Esophagus muscularis mucosa (tissue), 4 donors: ENCODE measurements around the gene KRT7. TPM values are rescaled to one million over a fixed set of nuclear protein-coding genes. Genes with fewer than 3 reads are reported as not detected.

ENCODE experiments used
- DNase-seq: peaks from one replicate; pipeline ENCODE4 v3.0.0-alpha.2; 2017; ENCODE audit errors: extremely low spot score
- H3K27ac ChIP-seq, 4 donors: fragments of 200-600 bp; sonication (generic); replicated peaks in 1 of 4; 1 replicate in 3 of 4; 2 replicates in 1 of 4; pipeline ENCODE4 v1.5.1; 2016 to 2019; ENCODE audit warnings: mild to moderate bottlenecking in 1 of 4
- H3K27me3 ChIP-seq, 4 donors: fragments of 200-600 bp; sonication (generic); one replicate each; pipeline versions ENCODE4 v1.5.1 to v1.6.0; 2016 to 2019
- H3K36me3 ChIP-seq, 4 donors: fragments of 200-600 bp; sonication (generic); one replicate each; pipeline ENCODE4 v1.5.1; 2016 to 2019
- H3K4me1 ChIP-seq, 4 donors: fragments of 200-600 bp; sonication (generic); one replicate each; pipeline ENCODE4 v1.5.1; 2016 to 2019
- H3K4me3 ChIP-seq, 4 donors: fragments of 200-600 bp; sonication (generic); 1 replicate in 2 of 4; 2 replicates in 2 of 4; pipeline ENCODE4 v1.5.1; 2016 to 2019; ENCODE audit warnings: mild to moderate bottlenecking in 4 of 4, moderate library complexity in 1 of 4
- H3K9me3 ChIP-seq, 4 donors: fragments of 200-600 bp; sonication (generic); 1 replicate in 3 of 4; 2 replicates in 1 of 4; pipeline ENCODE4 v1.5.1; 2016 to 2019
- EP300 ChIP-seq: sonication (generic); formaldehyde crosslinking; IDR thresholded peaks from one replicate; pipeline ENCODE4 v1.6.1; 2017; ENCODE audit warnings: antibody characterized with exemption
- POLR2A ChIP-seq: fragments of 450-650 bp; IDR thresholded peaks from one replicate; pipeline ENCODE4 v1.6.1; 2017; ENCODE audit warnings: antibody characterized with exemption, moderate library complexity, mild to moderate bottlenecking, low read depth
- POLR2AphosphoS5 ChIP-seq, 2 donors: sonication (generic); formaldehyde crosslinking; IDR thresholded peaks; one replicate each; pipeline ENCODE4 v1.6.1; 2017; ENCODE audit warnings: antibody characterized with exemption in 2 of 2
- WGBS: methylation state at CpG from one replicate; pipeline ENCODE4 v1.1.5; 2018; 5-methylcytosine and 5-hydroxymethylcytosine counted together
- intact Hi-C: fragments of 100-400 bp; cut with DNase I; formaldehyde crosslinking; loops from one replicate; pipeline ENCODE4 v1.15.1; 2023
- total RNA-seq, 4 donors: library from RNA; depleted of rRNA; stranded (reverse); fragments of >200 nt; gene quantifications; one replicate each; pipeline versions ENCODE4 v1.1.0 to v1.2.1, GENCODE V29; 2016
- TF ChIP-seq, protein P1 (sequence below), 3 experiments: fragments of 200-600 bp in 2 of 3; fragments of 450-650 bp in 1 of 3; sonication (generic) in 2 of 3; IDR thresholded peaks; one replicate each; pipeline ENCODE4 v1.5.1; 2017 to 2019; ENCODE audit warnings: antibody characterized with exemption in 3 of 3, mild to moderate bottlenecking in 2 of 3, moderate library complexity in 1 of 3

Gene KRT7
- total RNA-seq, 4 donors from 2014 or later, result 0.83 to 8.4 (median 4.5) TPM

DNA sequence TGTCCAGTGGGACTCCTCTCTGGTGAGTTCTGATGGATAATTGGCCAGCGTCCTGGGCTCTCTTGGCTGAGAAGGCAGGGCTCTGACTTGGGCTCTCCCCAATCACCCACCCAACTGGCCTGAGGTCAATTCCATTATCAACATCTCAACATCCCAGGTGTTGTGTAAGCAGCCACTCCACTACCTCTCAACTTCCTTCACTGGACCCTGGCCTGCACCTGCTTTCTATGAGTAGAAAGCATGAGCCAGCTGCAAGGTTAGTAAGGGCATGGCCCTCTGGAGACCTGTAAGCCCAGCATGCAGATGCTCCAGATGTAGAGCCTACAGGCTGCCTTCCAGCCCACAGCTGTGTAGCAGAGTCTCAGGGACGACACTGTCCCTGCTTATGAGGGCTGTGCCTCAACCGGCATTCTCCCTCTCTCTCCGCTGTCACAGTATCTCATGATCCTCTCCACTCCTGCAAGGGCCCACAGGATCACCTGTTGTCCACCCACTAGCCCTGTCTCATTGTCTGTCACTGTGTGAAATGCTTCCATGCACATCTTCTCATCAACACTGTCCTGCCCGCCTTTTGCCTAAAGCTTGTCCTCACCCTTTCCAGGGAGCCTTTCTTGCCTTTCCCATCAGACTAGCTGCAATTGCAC lies 63.7 kb downstream of the KRT7 start:
- H3K4me3 ChIP-seq, result no peak overlapping the region
- H3K4me1 ChIP-seq, result no peaks in the 10 kb centered on the region

More for the DNA sequence above, 63.7 kb downstream of the KRT7 start:
- TF ChIP-seq, protein P1, sequence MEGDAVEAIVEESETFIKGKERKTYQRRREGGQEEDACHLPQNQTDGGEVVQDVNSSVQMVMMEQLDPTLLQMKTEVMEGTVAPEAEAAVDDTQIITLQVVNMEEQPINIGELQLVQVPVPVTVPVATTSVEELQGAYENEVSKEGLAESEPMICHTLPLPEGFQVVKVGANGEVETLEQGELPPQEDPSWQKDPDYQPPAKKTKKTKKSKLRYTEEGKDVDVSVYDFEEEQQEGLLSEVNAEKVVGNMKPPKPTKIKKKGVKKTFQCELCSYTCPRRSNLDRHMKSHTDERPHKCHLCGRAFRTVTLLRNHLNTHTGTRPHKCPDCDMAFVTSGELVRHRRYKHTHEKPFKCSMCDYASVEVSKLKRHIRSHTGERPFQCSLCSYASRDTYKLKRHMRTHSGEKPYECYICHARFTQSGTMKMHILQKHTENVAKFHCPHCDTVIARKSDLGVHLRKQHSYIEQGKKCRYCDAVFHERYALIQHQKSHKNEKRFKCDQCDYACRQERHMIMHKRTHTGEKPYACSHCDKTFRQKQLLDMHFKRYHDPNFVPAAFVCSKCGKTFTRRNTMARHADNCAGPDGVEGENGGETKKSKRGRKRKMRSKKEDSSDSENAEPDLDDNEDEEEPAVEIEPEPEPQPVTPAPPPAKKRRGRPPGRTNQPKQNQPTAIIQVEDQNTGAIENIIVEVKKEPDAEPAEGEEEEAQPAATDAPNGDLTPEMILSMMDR (IDR thresholded peaks at IDR 0.05), result no peak
- TF ChIP-seq POLR2AphosphoS5 (IDR thresholded peaks at IDR 0.05), result no peak
- no peak for TF ChIP-seq POLR2A
- no peak for TF ChIP-seq EP300
- Histone ChIP-seq H3K27me3 (peaks cover 0 to 3% (median 0%) of the 10 kb centered on the region in 4 donors), H3K9me3 (no peaks in the 10 kb centered on the region), H3K27ac (no peak overlapping the region), H3K36me3 (no peaks in the 10 kb centered on the region)
- WGBS, result 93% methylated on average over 5 of the region's 5 CpGs
- no peak for DNase-seq
- intact Hi-C loops, result no loop called here

Other genes with a start within 250 kb of the KRT7 start
- 10 to 100 TPM; 13.3 to 26.9 (median 18.3) TPM for gene TAMALIN, start 226.3 kb upstream of the KRT7 start, total RNA-seq
- 10 to 100 TPM; 26.2 to 88.1 (median 59.4) TPM for gene NR4A1, start 181.8 kb upstream of the KRT7 start, total RNA-seq
- gene ATG101, start 163.3 kb upstream of the KRT7 start, total RNA-seq, result 10 to 100 TPM; 30.3 to 71.4 (median 61.2) TPM
- gene SMIM41, start 153.5 kb upstream of the KRT7 start, total RNA-seq, result 10 to 100 TPM in 1 of 4 donors, 1 to 10 TPM in 3; 2.1 to 26.6 (median 5.6) TPM
- under 1 TPM in 1 of 4 donors, not detected in 3; 0.11 TPM for gene KRT80, start 41.2 kb upstream of the KRT7 start, total RNA-seq
- gene KRT86, start 41.4 kb downstream of the KRT7 start, total RNA-seq, result under 1 TPM in 2 of 4 donors, not detected in 2; 0.29 to 0.33 TPM
- gene KRT81, start 58.3 kb downstream of the KRT7 start, total RNA-seq, result under 1 TPM in 2 of 4 donors, not detected in 2; 0.19 to 0.42 TPM
- gene KRT83, start 88.2 kb downstream of the KRT7 start, total RNA-seq, result not detected
- not detected for gene KRT85, start 134.2 kb downstream of the KRT7 start, total RNA-seq
- not detected for gene KRT84, start 152.4 kb downstream of the KRT7 start, total RNA-seq
- not detected for gene KRT82, start 173.1 kb downstream of the KRT7 start, total RNA-seq
- not detected for gene KRT75, start 201.1 kb downstream of the KRT7 start, total RNA-seq
- gene KRT6B, start 218.9 kb downstream of the KRT7 start, total RNA-seq, result not detected
- not detected for gene KRT6C, start 240.6 kb downstream of the KRT7 start, total RNA-seq